H1 (cell line): ENCODE measurements around the gene PPID. TPM values are rescaled to one million over a fixed set of nuclear protein-coding genes. Genes with fewer than 3 reads are reported as not detected.
"Not testable (repeated sequence)": the region's sequence is repeated elsewhere in the genome, so short reads cannot be mapped to it uniquely, and the experiment has no call there.

Experiments used
- CTCF ChIA-PET: fragments of 300-600 bp; sonication (Branson Sonifier 250); formaldehyde crosslinking; loops from one replicate; lab custom pipeline; 2021; ENCODE audit not compliant: partially characterized antibody; lab: Charles Lee
- POLR2A ChIA-PET: fragments of 300-600 bp; sonication (Branson Sonifier 250); formaldehyde crosslinking; loops from one replicate; lab custom pipeline; 2021; ENCODE audit warnings: inconsistent platforms; ENCODE audit not compliant: partially characterized antibody; lab: Charles Lee
- DNase-seq, 2 experiments: peaks; one replicate each; pipeline versions ENCODE4 v3.0.0 to v3.0.0-alpha.2; 2010 to 2022; ENCODE audit warnings: low spot score in 2 of 2, low read depth in 1 of 2, mixed read lengths in 1 of 2
- FAIRE-seq: peaks from 2 replicates; lab custom pipeline; 2011; peaks lifted over from hg19 to GRCh38; lab: Jason Lieb, UNC
- H2AFZ ChIP-seq: 2 replicates; pipeline ENCODE4 v1.8.1; 2012; ENCODE audit warnings: low read length, inconsistent platforms
- H2AK5ac ChIP-seq: 2 replicates; pipeline ENCODE4 v1.6.1; 2013; ENCODE audit warnings: low read depth, low read length
- H2BK120ac ChIP-seq: replicated peaks from 2 replicates; pipeline ENCODE3; 2013; ENCODE audit warnings: low read depth, low read length, inconsistent platforms
- H2BK12ac ChIP-seq: 2 replicates; pipeline ENCODE4 v1.6.1; 2013; ENCODE audit warnings: low read depth, low read length
- H2BK15ac ChIP-seq: 2 replicates; pipeline ENCODE4 v1.6.1; 2013; ENCODE audit warnings: low read length
- H2BK20ac ChIP-seq: 2 replicates; pipeline ENCODE4 v1.6.1; 2013; ENCODE audit warnings: low read length
- H2BK5ac ChIP-seq: 2 replicates; pipeline ENCODE4 v1.6.1; 2013; ENCODE audit warnings: low read depth, low read length
- H3K14ac ChIP-seq: 2 replicates; pipeline ENCODE4 v1.6.1; 2013; ENCODE audit warnings: inconsistent platforms; ENCODE audit not compliant: insufficient read length
- H3K18ac ChIP-seq: 2 replicates; pipeline ENCODE4 v1.6.1; 2013; ENCODE audit warnings: low read length; ENCODE audit errors: extremely low read depth
- H3K23ac ChIP-seq: 2 replicates; pipeline ENCODE4 v1.6.1; 2013; ENCODE audit warnings: inconsistent platforms; ENCODE audit not compliant: insufficient read length
- H3K23me2 ChIP-seq: 2 replicates; pipeline ENCODE4 v1.6.1; 2013; ENCODE audit warnings: low read depth, low read length
- H3K27ac ChIP-seq: 2 replicates; pipeline ENCODE4 v1.6.1; 2011; ENCODE audit warnings: low read depth, low read length, inconsistent platforms
- H3K27me3 ChIP-seq, 4 experiments: replicated peaks in 1 of 4; 1 replicate in 1 of 4; 2 replicates in 3 of 4; pipeline versions ENCODE4 v1.6.1 to v1.8.1; 2011 to 2013; ENCODE audit warnings: low read length in 3 of 4, mild to moderate bottlenecking in 3 of 4, inconsistent platforms in 2 of 4, mixed read lengths in 2 of 4, moderate library complexity in 1 of 4; ENCODE audit not compliant: control insufficient read depth in 3 of 4, insufficient read depth in 3 of 4; ENCODE audit errors: extremely low read depth in 1 of 4
- H3K36me3 ChIP-seq, 4 experiments: 2 replicates each; pipeline versions ENCODE4 v1.6.1 to v1.8.1; 2011 to 2013; ENCODE audit warnings: mild to moderate bottlenecking in 4 of 4, low read length in 3 of 4, moderate library complexity in 2 of 4, control low read depth in 1 of 4, inconsistent platforms in 1 of 4; ENCODE audit not compliant: insufficient read depth in 4 of 4, control insufficient read depth in 2 of 4
- H3K4ac ChIP-seq: replicated peaks from 2 replicates; pipeline ENCODE3; 2013; ENCODE audit warnings: low read length, low read depth, mixed read lengths, inconsistent platforms; ENCODE audit not compliant: insufficient read length
- H3K4me1 ChIP-seq, 4 experiments: replicated peaks in 1 of 4; 1 replicate in 1 of 4; 2 replicates in 3 of 4; pipeline versions ENCODE4 v1.6.1 to v1.8.1; 2011 to 2013; ENCODE audit warnings: low read length in 3 of 4, inconsistent platforms in 2 of 4, mixed read lengths in 1 of 4; ENCODE audit not compliant: insufficient read depth in 4 of 4, control insufficient read depth in 3 of 4
- H3K4me2 ChIP-seq, 2 experiments: 2 replicates each; pipeline versions ENCODE4 v1.6.1 to v1.8.1; 2011 to 2013; ENCODE audit warnings: low read depth in 2 of 2, low read length in 2 of 2, control low read depth in 1 of 2, inconsistent platforms in 1 of 2, mild to moderate bottlenecking in 1 of 2; ENCODE audit not compliant: insufficient read depth in 1 of 2
- H3K4me3 ChIP-seq, 4 experiments: fragments of 200-600, 300-600 bp in 1 of 4; sonication (generic), shearing (Covaris generic), sonication (Bioruptor Twin) in 1 of 4; 2 replicates each; pipeline versions ENCODE4 v1.5.1 to v1.8.1; 2011 to 2016; ENCODE audit warnings: low read length in 4 of 4, low read depth in 3 of 4, control low read depth in 2 of 4, inconsistent platforms in 2 of 4, mild to moderate bottlenecking in 2 of 4, mixed read lengths in 1 of 4, moderate library complexity in 1 of 4; ENCODE audit not compliant: insufficient read depth in 2 of 4; ENCODE audit errors: extremely low read depth in 1 of 4
- H3K56ac ChIP-seq: replicated peaks from 2 replicates; pipeline ENCODE3; 2013; ENCODE audit warnings: low read depth, mild to moderate bottlenecking, mixed read lengths, low read length, inconsistent platforms; ENCODE audit not compliant: insufficient read length
- H3K79me1 ChIP-seq: 2 replicates; pipeline ENCODE4 v1.6.1; 2013; ENCODE audit warnings: low read depth, low read length, control low read depth
- H3K79me2 ChIP-seq, 2 experiments: 2 replicates each; pipeline versions ENCODE4 v1.6.1 to v1.8.1; 2012 to 2013; ENCODE audit warnings: low read length in 2 of 2, mild to moderate bottlenecking in 2 of 2, inconsistent platforms in 1 of 2; ENCODE audit not compliant: insufficient read depth in 2 of 2, control insufficient read depth in 1 of 2
- H3K9ac ChIP-seq, 4 experiments: replicated peaks in 1 of 4; 1 replicate in 1 of 4; 2 replicates in 3 of 4; pipeline versions ENCODE4 v1.6.1 to v1.8.1; 2011 to 2013; ENCODE audit warnings: low read depth in 3 of 4, low read length in 3 of 4, control low read depth in 2 of 4, mild to moderate bottlenecking in 2 of 4, moderate library complexity in 2 of 4, inconsistent platforms in 1 of 4; ENCODE audit errors: extremely low read depth in 1 of 4
- H3K9me3 ChIP-seq, 2 experiments: 2 replicates each; pipeline versions ENCODE4 v1.6.1 to v1.8.1; 2012 to 2013; ENCODE audit warnings: mild to moderate bottlenecking in 2 of 2, moderate library complexity in 2 of 2, control low read depth in 1 of 2, inconsistent platforms in 1 of 2, low read depth in 1 of 2, low read length in 1 of 2, mixed read lengths in 1 of 2; ENCODE audit not compliant: insufficient read depth in 2 of 2
- H4K20me1 ChIP-seq, 2 experiments: replicated peaks in 1 of 2; 2 replicates each; pipeline versions ENCODE3 to v1.8.1; 2011 to 2013; ENCODE audit warnings: inconsistent platforms in 2 of 2, low read length in 2 of 2, mild to moderate bottlenecking in 1 of 2; ENCODE audit not compliant: insufficient read depth in 2 of 2, control insufficient read depth in 1 of 2
- H4K5ac ChIP-seq: 2 replicates; pipeline ENCODE4 v1.6.1; 2013; ENCODE audit warnings: low read length, low read depth, mixed read lengths, inconsistent platforms; ENCODE audit not compliant: insufficient read length
- H4K8ac ChIP-seq: 2 replicates; pipeline ENCODE4 v1.8.0; 2013; ENCODE audit warnings: mild to moderate bottlenecking, moderate library complexity, low read length, inconsistent platforms; ENCODE audit not compliant: insufficient read depth; ENCODE audit errors: extremely low read depth
- H4K91ac ChIP-seq: replicated peaks from 2 replicates; pipeline ENCODE3; 2013; ENCODE audit warnings: low read length, mixed read lengths, inconsistent platforms; ENCODE audit not compliant: insufficient read length
- WGBS, 2 experiments: shearing (Covaris generic) in 1 of 2; methylation state at CpG; one replicate each; pipeline versions ENCODE4 v1.1.6 to v1.1.7; 2013 to 2015; ENCODE audit warnings: low lambda C conversion rate in 2 of 2, mixed read lengths in 2 of 2, inconsistent platforms in 1 of 2, low coverage in 1 of 2, missing lambda C conversion rate in 1 of 2; ENCODE audit not compliant: insufficient replicate concordance in 2 of 2, insufficient coverage in 1 of 2, insufficient read length in 1 of 2; ENCODE audit errors: extremely low coverage in 1 of 2, missing lambda C conversion rate in 1 of 2; 5-methylcytosine and 5-hydroxymethylcytosine counted together
- polyA plus RNA-seq, 7 experiments: library from polyadenylated mRNA; depleted of rRNA in 3 of 7; stranded (reverse) in 5 of 7; unstranded in 2 of 7; fragments of >200 nt in 5 of 7; fragments of 200-250 nt in 2 of 7; gene quantifications; 1 replicate in 5 of 7; 2 replicates in 1 of 7; 4 replicates in 1 of 7; pipeline versions ENCODE4 v1.2.1 to v1.2.3, GENCODE V29; 2011 to 2013; ENCODE audit warnings: missing spikeins in 2 of 7, mixed read lengths in 2 of 7
- total RNA-seq: library from RNA; stranded (reverse); fragmentation: NEBNext Ultra II Directional; extraction: Animal tissue kit (Norgen Biotek cat#: 25700); gene quantifications from 2 replicates; pipeline ENCODE4 v1.2.1, GENCODE V29; 2021

PPID gene
- total and polyA plus RNA-seq, 2 of the 8 experiments (the other 6 are each of a cell fraction or from before 2014, with no cell fraction given) = 20.2 to 53.2 TPM

DNA sequence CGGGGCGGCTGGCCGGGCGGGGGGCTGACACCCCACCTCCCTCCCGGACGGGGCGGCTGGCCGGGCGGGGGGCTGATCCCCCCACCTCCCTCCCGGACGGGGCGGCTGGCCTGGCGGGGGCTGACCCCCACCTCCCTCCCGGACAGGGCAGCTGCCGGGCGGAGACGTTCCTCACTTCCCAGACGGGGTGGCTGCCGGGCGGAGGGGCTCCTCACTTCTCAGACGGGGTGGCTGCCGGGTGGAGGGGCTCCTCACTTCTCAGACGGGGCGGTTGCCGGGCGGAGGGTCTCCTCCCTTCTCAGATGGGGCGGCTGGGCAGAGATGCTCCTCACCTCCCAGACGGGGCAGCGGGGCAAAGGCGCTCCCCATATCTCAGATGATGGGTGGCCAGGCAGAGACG is 23.3 kb upstream of the PPID start:
- H2BK15ac ChIP-seq, H2BK5ac ChIP-seq, H4K5ac ChIP-seq, H2BK120ac ChIP-seq, H3K4me1 ChIP-seq, H2AK5ac ChIP-seq, H3K79me2 ChIP-seq, H2AFZ ChIP-seq, POLR2A ChIA-PET, H3K23ac ChIP-seq, DNase-seq, H3K14ac ChIP-seq, H3K27me3 ChIP-seq, H3K4me2 ChIP-seq, CTCF ChIA-PET, H2BK12ac ChIP-seq, H4K91ac ChIP-seq, H3K27ac ChIP-seq, H3K79me1 ChIP-seq, H3K23me2 ChIP-seq, H4K20me1 ChIP-seq, H3K56ac ChIP-seq, FAIRE-seq, H2BK20ac ChIP-seq, H4K8ac ChIP-seq, H3K9ac ChIP-seq, H3K4me3 ChIP-seq, H3K4ac ChIP-seq, H3K36me3 ChIP-seq, H3K18ac ChIP-seq: not testable (repeated sequence)
- peaks cover 0 to 13% of the 10 kb centered on the region in 2 experiments; a peak in 3 of 4 replicates for H3K9me3 ChIP-seq
- WGBS, 2 experiments = 89% methylated on average over 9 of the region's 31 CpGs; no CpG with 5 or more reads in 1 of the 2 experiments
